ENCODE measurements around the gene ATP2B1.

GRCh38 chr12:89723276-89723675 is 14.6 kb upstream of the ATP2B1 start:
- no peak for TF ChIP-seq CTCF (IDR thresholded peaks at IDR 0.05)
- TF ChIP-seq POLR2A (IDR thresholded peaks at IDR 0.05) = no peak
- no peak for TF ChIP-seq EP300 (IDR thresholded peaks at IDR 0.05)

All from suprapubic skin (tissue), 3 donors.